ENCODE data around the gene WNK3.

DNA sequence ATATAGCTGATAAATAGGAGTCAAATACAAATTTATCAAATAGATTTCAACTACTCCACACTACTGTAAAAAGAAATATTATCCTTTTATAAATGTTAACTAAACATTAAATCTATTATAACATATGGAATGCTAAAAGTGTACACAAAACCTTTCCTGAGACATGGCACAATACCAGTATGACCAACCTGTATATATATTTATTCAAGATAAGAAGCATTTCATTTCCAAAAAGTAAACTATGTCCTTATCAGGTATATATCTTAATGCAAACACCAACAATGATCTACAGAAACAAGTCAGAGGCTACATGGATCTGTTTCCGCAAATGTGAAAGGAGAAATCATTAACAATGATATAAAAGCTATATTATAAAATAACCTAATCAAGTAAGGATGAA is 37.8 kb downstream of the WNK3 start:
- TF ChIP-seq, protein P1, sequence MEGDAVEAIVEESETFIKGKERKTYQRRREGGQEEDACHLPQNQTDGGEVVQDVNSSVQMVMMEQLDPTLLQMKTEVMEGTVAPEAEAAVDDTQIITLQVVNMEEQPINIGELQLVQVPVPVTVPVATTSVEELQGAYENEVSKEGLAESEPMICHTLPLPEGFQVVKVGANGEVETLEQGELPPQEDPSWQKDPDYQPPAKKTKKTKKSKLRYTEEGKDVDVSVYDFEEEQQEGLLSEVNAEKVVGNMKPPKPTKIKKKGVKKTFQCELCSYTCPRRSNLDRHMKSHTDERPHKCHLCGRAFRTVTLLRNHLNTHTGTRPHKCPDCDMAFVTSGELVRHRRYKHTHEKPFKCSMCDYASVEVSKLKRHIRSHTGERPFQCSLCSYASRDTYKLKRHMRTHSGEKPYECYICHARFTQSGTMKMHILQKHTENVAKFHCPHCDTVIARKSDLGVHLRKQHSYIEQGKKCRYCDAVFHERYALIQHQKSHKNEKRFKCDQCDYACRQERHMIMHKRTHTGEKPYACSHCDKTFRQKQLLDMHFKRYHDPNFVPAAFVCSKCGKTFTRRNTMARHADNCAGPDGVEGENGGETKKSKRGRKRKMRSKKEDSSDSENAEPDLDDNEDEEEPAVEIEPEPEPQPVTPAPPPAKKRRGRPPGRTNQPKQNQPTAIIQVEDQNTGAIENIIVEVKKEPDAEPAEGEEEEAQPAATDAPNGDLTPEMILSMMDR (IDR thresholded peaks at IDR 0.05; ENCODE audit: low read depth, low read length, missing input control) = no peak
- no peak for TF ChIP-seq EGR1 (IDR thresholded peaks at IDR 0.05; ENCODE audit: low read depth in 2 of 2)
- TF ChIP-seq RAD21 (IDR thresholded peaks at IDR 0.05) = no peak
- TF ChIP-seq, protein P2, sequence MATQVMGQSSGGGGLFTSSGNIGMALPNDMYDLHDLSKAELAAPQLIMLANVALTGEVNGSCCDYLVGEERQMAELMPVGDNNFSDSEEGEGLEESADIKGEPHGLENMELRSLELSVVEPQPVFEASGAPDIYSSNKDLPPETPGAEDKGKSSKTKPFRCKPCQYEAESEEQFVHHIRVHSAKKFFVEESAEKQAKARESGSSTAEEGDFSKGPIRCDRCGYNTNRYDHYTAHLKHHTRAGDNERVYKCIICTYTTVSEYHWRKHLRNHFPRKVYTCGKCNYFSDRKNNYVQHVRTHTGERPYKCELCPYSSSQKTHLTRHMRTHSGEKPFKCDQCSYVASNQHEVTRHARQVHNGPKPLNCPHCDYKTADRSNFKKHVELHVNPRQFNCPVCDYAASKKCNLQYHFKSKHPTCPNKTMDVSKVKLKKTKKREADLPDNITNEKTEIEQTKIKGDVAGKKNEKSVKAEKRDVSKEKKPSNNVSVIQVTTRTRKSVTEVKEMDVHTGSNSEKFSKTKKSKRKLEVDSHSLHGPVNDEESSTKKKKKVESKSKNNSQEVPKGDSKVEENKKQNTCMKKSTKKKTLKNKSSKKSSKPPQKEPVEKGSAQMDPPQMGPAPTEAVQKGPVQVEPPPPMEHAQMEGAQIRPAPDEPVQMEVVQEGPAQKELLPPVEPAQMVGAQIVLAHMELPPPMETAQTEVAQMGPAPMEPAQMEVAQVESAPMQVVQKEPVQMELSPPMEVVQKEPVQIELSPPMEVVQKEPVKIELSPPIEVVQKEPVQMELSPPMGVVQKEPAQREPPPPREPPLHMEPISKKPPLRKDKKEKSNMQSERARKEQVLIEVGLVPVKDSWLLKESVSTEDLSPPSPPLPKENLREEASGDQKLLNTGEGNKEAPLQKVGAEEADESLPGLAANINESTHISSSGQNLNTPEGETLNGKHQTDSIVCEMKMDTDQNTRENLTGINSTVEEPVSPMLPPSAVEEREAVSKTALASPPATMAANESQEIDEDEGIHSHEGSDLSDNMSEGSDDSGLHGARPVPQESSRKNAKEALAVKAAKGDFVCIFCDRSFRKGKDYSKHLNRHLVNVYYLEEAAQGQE (IDR thresholded peaks at IDR 0.05) = no peak
- TF ChIP-seq, protein P3, sequence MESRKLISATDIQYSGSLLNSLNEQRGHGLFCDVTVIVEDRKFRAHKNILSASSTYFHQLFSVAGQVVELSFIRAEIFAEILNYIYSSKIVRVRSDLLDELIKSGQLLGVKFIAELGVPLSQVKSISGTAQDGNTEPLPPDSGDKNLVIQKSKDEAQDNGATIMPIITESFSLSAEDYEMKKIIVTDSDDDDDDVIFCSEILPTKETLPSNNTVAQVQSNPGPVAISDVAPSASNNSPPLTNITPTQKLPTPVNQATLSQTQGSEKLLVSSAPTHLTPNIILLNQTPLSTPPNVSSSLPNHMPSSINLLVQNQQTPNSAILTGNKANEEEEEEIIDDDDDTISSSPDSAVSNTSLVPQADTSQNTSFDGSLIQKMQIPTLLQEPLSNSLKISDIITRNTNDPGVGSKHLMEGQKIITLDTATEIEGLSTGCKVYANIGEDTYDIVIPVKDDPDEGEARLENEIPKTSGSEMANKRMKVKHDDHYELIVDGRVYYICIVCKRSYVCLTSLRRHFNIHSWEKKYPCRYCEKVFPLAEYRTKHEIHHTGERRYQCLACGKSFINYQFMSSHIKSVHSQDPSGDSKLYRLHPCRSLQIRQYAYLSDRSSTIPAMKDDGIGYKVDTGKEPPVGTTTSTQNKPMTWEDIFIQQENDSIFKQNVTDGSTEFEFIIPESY (IDR thresholded peaks at IDR 0.05) = no peak
- no peak for TF ChIP-seq SP1 (IDR thresholded peaks at IDR 0.05)
- TF ChIP-seq, protein P4, sequence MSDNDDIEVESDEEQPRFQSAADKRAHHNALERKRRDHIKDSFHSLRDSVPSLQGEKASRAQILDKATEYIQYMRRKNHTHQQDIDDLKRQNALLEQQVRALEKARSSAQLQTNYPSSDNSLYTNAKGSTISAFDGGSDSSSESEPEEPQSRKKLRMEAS (IDR thresholded peaks at IDR 0.05) = no peak
- no peak for TF ChIP-seq JUND (IDR thresholded peaks at IDR 0.05)
- TF ChIP-seq FOXA1 (IDR thresholded peaks at IDR 0.05) = no peak
- TF ChIP-seq TAF1 (conservative IDR thresholded peaks at IDR 0.05) = no peak
